CD4-positive, alpha-beta T cell treated with Interleukin-4 for 4 hours (primary cell): ENCODE measurements around the gene LYPD1.

ENCODE experiments used
- DNase-seq: peaks from one replicate; pipeline ENCODE4 v3.0.0-alpha.2; 2020

The LYPD1 gene

GRCh38 chr2:132668189-132668823, 1.7 kb downstream of the LYPD1 start:
- no peak for DNase-seq

- no peak for DNase-seq
These were observed 2.3 kb downstream of the LYPD1 start for GRCh38 chr2:132667706-132668105.

- no peak for DNase-seq
These were observed 4.4 kb downstream of the LYPD1 start for GRCh38 chr2:132665401-132666140.

- no peak for DNase-seq
These were observed 5.9 kb downstream of the LYPD1 start for GRCh38 chr2:132664096-132664495.

- DNase-seq: no peak
These were observed 7.3 kb downstream of the LYPD1 start for GRCh38 chr2:132662732-132663131.

GRCh38 chr2:132659331-132659730, 10.7 kb downstream of the LYPD1 start:
- no peak for DNase-seq

- no peak for DNase-seq
These were observed 13.6 kb downstream of the LYPD1 start for GRCh38 chr2:132656266-132656975.

- DNase-seq: no peak
These were observed 15.0 kb downstream of the LYPD1 start for GRCh38 chr2:132654968-132655367.

- no peak for DNase-seq
These were observed 15.7 kb downstream of the LYPD1 start for GRCh38 chr2:132654335-132654734.

GRCh38 chr2:132652474-132652873, 17.5 kb downstream of the LYPD1 start:
- DNase-seq: no peak

- DNase-seq: no peak
These were observed 18.6 kb downstream of the LYPD1 start for GRCh38 chr2:132651115-132652045.

- no peak for DNase-seq
These were observed 23.4 kb downstream of the LYPD1 start for GRCh38 chr2:132646540-132647108.

GRCh38 chr2:132645722-132646539, 24.1 kb downstream of the LYPD1 start:
- DNase-seq: no peak

- no peak for DNase-seq
These were observed 24.8 kb downstream of the LYPD1 start for GRCh38 chr2:132645176-132645575.

GRCh38 chr2:132642415-132642814, 27.6 kb downstream of the LYPD1 start:
- DNase-seq: no peak

- DNase-seq: no peak
These were observed 28.2 kb downstream of the LYPD1 start for GRCh38 chr2:132641819-132642218.

GRCh38 chr2:132640116-132640515, 29.9 kb downstream of the LYPD1 start:
- no peak for DNase-seq

- DNase-seq: no peak
These were observed 31.5 kb downstream of the LYPD1 start for GRCh38 chr2:132638313-132639040.

- DNase-seq: no peak
These were observed 33.7 kb downstream of the LYPD1 start for GRCh38 chr2:132636346-132636745.

- DNase-seq: no peak
These were observed 36.4 kb downstream of the LYPD1 start for GRCh38 chr2:132633635-132634034.
